Hair follicular keratinocyte (primary cell): ENCODE results near the gene LY6G6C. TPM values are rescaled to one million over a fixed set of nuclear protein-coding genes. Genes with fewer than 3 reads are reported as not detected.

Source experiments
- total RNA-seq: library from RNA; depleted of rRNA; stranded (reverse); fragments of >200 nt; gene quantifications from 2 replicates; pipeline ENCODE4 v1.2.3, GENCODE V29; 2015

LY6G6C gene, protein sequence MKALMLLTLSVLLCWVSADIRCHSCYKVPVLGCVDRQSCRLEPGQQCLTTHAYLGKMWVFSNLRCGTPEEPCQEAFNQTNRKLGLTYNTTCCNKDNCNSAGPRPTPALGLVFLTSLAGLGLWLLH
- 0.15 TPM in 1 of 2 replicates, not detected in the other for total RNA-seq

DNA sequence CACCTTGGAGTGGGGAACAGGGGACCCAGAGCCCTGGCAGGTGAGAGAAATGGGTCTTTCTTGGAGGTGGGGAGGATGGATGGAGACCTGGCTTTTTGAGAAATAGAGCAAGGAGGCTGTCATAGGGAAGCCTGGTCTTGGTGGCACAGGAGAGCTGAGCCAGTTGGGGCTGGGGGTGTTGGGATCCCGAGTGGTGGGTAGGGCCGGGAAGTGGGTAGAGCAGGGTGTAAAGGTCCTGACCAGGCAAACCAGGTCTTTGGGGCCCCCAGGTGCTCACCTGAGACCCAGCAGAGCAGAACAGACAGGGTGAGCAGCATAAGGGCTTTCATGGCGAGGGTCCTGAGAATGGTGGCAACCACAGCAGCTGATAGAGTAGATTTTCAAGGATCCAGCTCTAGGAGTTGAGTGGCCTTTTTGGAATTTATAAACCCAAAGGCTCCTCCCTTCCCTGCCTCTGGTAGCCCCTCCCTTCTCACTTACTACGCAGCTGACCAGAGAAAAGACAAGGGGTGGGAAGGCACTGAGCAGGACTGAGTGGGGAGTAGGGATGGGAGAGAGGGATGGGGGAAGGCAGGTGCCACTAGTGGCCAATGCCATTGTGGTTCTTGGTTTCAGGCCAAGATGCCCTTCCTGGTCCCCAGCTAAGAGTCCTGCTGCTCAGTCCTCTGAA, at the start of gene LY6G6C:
LY6G6C (minus strand) TSS at position 396 of the 670 bp plus-strand sequence; CDS start at position 329, 67 bp downstream.

DNA sequence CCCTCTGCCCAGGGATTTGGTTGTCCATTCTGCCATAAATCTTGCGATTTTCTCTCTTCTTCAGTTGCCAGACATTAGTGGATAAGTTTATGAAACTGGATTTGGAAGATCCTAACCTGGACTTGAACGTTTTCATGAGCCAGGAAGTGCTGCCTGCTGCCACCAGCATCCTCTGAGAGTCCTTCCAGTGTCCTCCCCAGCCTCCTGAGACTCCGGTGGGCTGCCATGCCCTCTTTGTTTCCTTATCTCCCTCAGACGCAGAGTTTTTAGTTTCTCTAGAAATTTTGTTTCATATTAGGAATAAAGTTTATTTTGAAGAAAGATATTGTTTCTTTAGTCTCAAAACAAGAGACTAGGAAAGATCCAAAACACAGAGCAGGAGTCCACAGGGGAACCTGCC, 40.8 kb upstream of the LY6G6C start, which contains the start of gene SAPCD1:
SAPCD1 (plus strand) TSS at position 301 of the 400 bp plus-strand sequence. CDS start 399 bp downstream, outside the sequence.

DNA sequence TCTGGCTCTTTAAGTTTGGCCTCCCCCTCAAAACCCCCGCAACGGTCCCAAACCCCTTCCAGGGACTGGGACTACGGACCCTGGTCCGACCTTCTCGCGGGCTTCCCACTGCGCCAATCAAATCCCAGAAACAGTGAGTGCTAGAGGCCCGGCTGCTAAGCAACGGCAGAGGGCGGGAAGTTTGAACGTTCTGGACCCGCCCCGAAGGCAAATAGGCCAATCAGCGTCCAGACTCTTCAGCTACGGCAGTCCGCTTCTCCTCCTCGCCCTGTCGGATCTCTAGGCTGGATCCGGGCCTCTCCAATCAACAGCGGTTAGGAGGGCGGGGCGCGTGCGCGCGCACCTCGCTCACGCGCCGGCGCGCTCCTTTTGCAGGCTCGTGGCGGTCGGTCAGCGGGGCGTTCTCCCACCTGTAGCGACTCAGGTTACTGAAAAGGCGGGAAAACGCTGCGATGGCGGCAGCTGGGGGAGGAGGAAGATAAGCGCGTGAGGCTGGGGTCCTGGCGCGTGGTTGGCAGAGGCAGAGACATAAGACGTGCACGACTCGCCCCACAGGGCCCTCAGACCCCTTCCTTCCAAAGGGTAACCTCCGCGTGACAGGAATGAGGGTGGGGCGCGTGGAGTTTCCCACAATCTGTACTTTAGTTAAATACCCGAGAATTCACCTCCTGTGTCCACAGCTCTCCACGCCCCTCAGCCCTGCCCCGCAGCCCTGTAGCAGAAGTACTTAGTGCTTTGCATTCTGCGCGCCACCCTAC, 18.3 kb upstream of the LY6G6C start, which contains the start of gene MSH5:
MSH5 (plus strand) TSS at position 367 of the 758 bp plus-strand sequence. CDS start 462 bp downstream, outside the sequence.

DNA sequence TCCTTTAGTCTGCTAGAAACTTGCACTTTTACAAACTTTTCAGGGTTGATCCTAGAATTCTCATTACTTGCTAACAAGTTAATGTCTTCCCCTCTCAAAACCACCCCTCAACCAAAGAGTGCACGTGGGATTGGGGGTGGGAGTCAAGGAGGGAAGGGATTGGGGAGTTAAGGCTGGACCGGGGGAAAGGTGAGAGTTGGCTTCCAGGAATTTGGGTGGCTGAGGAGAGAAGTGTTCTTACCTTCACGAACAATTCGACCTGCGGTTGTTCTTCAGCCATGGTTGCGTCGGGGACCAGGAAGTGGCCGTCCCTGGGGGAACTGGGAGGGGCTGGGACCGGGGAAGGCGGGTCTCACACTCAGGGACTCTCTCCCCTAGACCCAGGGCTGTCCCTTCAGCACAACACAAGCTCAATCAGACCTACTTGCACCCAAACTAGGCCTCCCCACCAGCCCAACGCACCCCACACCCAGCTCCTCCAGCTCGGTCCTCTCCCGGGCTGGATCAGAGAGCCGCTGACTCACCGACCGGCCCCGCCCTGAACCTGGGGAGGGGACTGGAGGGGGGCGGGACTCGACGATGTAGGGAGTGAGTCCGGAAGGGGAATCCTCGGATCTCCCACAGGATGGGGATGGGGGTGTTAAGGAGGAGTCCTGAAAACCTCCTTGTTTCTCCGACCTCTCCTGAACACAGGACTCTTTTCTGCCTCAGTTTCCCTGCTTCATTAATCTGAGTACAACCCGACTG, 14.6 kb upstream of the LY6G6C start, which contains the start of gene CLIC1:
CLIC1 (minus strand) TSS at position 510 of the 747 bp plus-strand sequence; CDS start at position 280, 230 bp downstream.

DNA sequence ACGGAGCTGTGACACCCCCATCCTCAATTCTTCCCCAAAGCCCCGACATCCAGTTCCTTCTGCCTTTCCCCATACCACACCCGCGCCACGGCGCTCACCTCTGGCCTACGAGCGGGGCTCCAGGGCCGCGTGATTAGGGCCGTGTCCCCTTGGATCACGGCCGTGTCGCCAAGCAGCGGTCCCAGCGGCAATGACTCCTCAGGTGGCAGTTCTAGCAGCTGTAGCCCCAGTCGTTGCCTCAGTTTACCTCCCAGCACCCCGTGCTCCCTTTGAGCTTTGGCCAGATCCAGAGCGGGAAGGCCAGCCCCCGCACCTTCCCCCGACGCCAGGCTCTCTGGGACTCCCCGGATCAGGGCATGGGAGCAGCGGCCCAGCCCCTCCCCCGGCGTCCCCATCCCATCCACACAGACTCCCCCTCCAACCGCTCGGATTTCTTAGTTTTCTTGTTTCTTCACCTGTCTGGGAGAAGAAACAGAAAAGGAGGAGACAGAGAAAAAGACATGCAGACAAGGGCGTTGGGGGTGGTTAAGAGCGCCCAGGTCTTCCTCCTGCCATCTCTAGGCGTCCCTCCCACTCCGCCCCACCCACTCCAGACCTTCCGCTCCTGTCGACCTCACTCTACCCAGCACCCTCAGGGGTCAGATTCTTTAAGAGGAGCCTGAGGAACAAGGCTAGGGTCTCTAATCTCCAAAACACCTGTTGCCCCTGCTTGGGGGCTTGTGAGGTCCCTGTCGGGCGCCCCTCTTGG, 7.4 kb upstream of the LY6G6C start, which contains the start of gene DDAH2:
DDAH2 (minus strand) TSS at position 533 of the 748 bp plus-strand sequence; CDS start at position 395, 138 bp downstream.

DNA sequence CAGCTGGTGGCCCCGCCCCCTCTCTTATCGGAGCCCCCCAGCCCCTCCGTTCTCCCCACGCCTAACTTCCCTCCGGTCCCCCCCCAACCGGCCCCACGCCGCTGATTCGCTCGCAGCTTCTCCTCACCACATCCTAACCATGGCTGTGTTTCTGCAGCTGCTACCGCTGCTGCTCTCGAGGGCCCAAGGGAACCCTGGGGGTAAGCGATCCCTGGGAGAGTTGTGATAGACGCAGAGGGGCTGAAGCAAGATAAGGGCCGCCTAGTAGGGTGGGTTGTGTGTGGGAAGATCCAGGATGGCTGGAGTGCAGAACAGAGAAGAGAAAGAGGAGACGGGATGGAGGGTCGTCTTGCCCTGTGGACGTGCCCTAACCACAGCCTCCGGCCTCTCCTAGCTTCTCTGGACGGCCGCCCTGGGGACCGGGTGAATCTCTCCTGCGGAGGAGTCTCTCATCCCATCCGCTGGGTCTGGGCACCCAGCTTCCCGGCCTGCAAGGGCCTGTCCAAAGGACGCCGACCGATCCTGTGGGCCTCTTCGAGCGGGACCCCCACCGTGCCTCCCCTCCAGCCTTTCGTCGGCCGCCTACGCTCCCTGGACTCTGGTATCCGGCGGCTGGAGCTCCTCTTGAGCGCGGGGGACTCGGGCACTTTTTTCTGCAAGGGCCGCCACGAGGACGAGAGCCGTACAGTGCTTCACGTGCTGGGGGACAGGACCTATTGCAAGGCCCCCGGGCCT, 1.9 kb upstream of the LY6G6C start, which contains the start of gene MPIG6B:
MPIG6B (plus strand) TSS at position 129 of the 735 bp plus-strand sequence; CDS start at position 140, 11 bp downstream.

DNA sequence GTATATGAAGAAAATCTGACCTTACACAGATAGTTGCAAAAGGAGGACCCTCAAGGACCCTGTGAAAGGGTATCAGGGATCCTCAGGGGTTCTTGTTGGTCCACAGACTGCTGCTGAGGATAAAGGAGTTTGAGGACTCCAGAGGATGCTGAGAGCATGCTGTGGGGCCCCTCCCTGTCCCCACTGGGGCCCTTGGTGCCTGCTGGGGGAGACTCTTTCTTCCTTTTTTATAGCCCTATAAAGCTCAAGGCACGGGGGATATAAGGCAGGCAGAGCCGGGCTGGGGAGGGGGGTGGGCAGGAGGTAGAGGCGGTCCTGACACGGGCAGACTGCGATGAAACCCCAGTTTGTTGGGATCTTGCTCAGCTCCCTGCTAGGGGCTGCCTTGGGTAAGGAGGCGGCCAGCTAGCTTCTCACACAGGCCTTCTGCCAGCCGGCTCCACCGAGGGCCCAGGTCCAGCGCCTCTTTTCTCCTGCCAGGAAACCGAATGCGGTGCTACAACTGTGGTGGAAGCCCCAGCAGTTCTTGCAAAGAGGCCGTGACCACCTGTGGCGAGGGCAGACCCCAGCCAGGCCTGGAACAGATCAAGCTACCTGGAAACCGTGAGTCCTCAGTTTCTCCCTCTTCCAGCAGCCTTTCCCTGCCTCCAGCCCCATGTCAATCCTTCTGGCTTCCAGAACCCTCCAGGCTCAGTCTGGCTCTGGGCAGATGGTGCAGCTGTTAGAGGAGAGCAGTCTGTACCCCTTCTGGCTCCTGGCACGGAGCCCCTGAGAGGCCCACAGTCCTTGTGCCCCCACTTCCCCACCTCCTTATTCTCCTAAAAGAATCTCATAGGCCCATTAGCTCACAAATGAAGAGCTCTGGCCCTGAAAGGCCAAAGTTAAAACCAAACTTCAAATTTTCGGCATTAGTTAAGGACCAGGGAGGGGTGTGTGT, 6.3 kb downstream of the LY6G6C start, which contains the start of gene LY6G6D:
LY6G6D (plus strand) TSS at position 327 of the 937 bp plus-strand sequence; CDS start at position 335, 8 bp downstream.

DNA sequence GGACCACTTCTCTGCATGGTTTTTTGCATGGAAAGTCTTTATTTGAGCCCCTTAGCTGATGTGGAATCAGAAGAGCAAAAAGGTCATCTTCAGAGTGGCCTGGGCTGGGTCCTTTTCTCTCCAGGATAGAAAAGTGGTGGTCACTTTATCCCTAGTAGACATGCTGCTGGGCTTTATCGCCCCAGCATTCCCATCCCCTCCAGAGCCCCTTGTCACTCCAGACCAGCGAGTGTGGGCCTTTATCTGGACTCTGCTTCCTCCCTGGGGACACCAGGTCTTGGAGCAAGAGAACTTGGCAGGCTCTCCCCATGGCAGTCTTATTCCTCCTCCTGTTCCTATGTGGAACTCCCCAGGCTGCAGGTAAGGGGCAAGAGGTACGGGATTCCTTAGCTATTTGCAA, 14.9 kb downstream of the LY6G6C start, which contains the start of gene LY6G6F:
LY6G6F (plus strand) TSS at position 268 of the 400 bp plus-strand sequence; CDS start at position 309, 41 bp downstream.

DNA sequence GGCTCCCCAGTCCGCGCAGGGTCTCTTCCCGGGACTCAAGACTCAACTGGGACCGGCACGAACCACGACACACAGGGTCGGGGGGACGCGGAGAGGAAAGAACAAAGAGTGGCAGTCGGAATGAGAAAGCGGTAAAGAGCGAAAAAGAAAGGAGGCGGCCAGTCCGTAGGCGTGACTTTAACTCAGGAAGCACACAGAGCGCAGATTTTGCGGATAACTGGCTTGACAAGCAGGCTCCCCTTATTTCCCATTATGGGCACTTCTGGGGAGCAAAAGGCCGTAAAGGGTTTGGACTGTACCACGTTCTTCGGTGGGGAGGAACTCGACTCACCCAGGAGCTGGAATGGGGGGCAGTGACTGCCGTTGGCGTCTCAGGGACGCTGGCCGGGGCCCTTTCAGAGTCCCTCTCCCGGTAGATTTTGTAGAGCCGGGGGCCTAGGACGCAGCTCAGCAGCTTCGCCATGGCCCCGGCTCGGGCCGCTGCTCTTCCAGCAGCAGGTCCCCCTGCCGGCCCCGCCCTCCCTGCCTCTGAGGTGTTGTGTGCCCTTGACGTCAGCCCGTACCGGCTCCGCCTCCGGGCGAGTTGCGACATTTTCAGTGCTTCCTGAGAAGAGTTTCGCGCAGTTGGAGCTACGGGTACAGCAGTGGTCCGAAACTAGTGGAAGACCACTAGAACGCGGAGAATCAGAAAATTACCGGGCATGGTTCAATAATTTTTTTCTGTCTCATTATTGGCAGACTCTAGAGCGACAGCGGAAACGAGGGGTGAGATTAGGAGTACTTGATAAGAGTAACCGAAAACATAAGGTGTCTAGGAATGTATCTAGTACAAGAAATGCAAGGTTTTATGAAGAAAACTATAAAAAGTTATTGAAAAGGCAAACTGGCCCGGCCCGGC, 18.5 kb downstream of the LY6G6C start, which contains the start of gene ABHD16A:
ABHD16A (minus strand) TSS at position 506 of the 898 bp plus-strand sequence; CDS start at position 463, 43 bp downstream.

DNA sequence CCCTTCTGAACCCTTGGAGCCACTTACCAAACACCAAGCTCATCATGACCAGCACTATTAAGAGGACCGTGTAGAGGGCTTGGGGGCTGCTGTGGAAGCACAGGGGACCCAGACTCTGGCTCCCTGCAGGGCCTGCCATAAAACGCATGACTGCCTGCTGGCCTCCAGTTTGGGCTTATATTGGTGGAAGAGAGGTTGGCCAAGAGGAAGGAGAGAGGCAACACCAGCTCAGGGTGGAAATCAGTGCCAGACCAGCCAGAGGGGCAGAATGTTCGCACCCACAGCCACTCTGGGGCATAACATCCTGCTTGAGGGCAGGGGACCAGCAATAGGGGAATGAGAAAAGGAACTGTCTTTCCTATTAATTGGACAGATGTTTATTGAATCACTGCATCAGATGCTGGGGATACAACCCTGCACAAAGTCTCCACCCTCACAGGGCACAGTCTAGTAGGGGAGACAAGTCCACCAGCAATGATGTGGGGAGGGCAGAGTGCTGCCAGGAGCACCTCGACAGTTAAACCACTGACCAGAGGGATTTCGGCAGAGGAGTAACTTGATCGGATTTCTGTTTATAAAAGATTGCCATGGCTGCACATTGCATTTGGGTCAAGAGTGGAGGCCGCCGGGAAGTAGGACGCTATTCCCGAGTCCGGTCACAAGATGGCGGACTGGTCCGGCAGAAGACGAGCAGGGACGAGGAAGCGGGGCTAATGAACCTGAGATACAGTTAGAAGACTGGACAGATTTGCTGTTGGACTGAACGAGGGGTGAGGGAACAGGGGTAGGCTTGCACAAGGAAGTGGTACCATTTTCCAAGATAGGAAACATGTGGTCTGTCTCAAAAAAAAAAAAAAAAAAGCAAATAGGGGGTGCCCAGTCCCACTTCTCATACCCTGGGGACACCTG, 41.1 kb downstream of the LY6G6C start, which contains the start of gene LY6G5C:
LY6G5C (minus strand) TSS at position 842 of the 909 bp plus-strand sequence; CDS start at position 148, 694 bp downstream.

DNA sequence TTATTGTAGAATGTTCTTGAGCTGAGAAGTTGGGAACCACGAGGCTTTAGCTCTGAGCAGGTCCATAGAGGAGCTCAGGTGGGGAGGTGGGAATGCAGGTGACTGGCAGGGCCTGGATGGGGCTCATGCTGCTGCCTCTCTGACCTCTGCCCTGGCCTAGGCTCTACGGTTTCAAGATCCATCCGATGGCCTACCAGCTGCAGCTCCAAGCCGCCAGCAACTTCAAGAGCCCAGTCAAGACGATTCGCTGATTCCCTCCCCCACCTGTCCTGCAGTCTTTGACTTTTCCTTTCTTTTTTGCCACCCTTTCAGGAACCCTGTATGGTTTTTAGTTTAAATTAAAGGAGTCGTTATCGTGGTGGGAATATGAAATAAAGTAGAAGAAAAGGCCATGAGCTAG, 51.9 kb downstream of the LY6G6C start, which contains the start of gene LY6G5B:
LY6G5B (plus strand) TSS at position 301 of the 400 bp plus-strand sequence. CDS start 975 bp downstream, outside the sequence.

Other genes starting within 250 kb of the LY6G6C start
- gene MICB, start 223.6 kb downstream of the LY6G6C start, total RNA-seq = 8.7 and 16.8 TPM in 2 replicates
- gene MCCD1, start 192.8 kb downstream of the LY6G6C start, total RNA-seq = not detected in 2 replicates
- gene DDX39B, start 179.7 kb downstream of the LY6G6C start, total RNA-seq = 438 and 525 TPM in 2 replicates
- gene ATP6V1G2, start 175.1 kb downstream of the LY6G6C start, total RNA-seq = 0.11 and 0.16 TPM in 2 replicates
- 12.2 and 29.0 TPM in 2 replicates for gene NFKBIL1, start 174.1 kb downstream of the LY6G6C start, total RNA-seq
- gene LTA, start 149.5 kb downstream of the LY6G6C start, total RNA-seq = not detected in 2 replicates
- gene TNF, start 146.2 kb downstream of the LY6G6C start, total RNA-seq = 3.3 and 4.5 TPM in 2 replicates
- gene LTB, start 139.3 kb downstream of the LY6G6C start, total RNA-seq = 0.49 and 1.5 TPM in 2 replicates
- gene LST1, start 135.5 kb downstream of the LY6G6C start, total RNA-seq = not detected in 2 replicates
- not detected in 2 replicates for gene NCR3, start 128.7 kb downstream of the LY6G6C start, total RNA-seq
- gene AIF1, start 106.5 kb downstream of the LY6G6C start, total RNA-seq = not detected in 2 replicates
- 88.0 and 92.7 TPM in 2 replicates for gene PRRC2A, start 101.0 kb downstream of the LY6G6C start, total RNA-seq
- 195 and 196 TPM in 2 replicates for gene BAG6, start 69.1 kb downstream of the LY6G6C start, total RNA-seq
- gene APOM, start 65.9 kb downstream of the LY6G6C start, total RNA-seq = 1.2 and 2.3 TPM in 2 replicates
- gene C6orf47, start 61.0 kb downstream of the LY6G6C start, total RNA-seq = 16.0 and 20.2 TPM in 2 replicates
- gene GPANK1, start 56.7 kb downstream of the LY6G6C start, total RNA-seq = 13.1 and 16.0 TPM in 2 replicates
- gene CSNK2B, start 55.7 kb downstream of the LY6G6C start, total RNA-seq = 251 and 316 TPM in 2 replicates
- 1.9 and 2.3 TPM in 2 replicates for gene LY6G5B, start 51.8 kb downstream of the LY6G6C start, total RNA-seq
- gene LY6G5C, start 40.7 kb downstream of the LY6G6C start, total RNA-seq = 0.70 and 0.76 TPM in 2 replicates
- 24.0 and 27.8 TPM in 2 replicates for gene ABHD16A, start 18.4 kb downstream of the LY6G6C start, total RNA-seq
- not detected in 2 replicates for gene LY6G6F, start 14.9 kb downstream of the LY6G6C start, total RNA-seq
- gene LY6G6D, start 6.4 kb downstream of the LY6G6C start, total RNA-seq = not detected in 2 replicates
- gene MPIG6B, start 1.6 kb upstream of the LY6G6C start, total RNA-seq = not detected in 2 replicates
- 9.5 and 16.1 TPM in 2 replicates for gene DDAH2, start 7.6 kb upstream of the LY6G6C start, total RNA-seq
- gene CLIC1, start 14.8 kb upstream of the LY6G6C start, total RNA-seq = 805 and 887 TPM in 2 replicates
- 6.2 and 7.4 TPM in 2 replicates for gene MSH5, start 18.3 kb upstream of the LY6G6C start, total RNA-seq
- 0.70 and 1.5 TPM in 2 replicates for gene SAPCD1, start 40.9 kb upstream of the LY6G6C start, total RNA-seq
- gene VWA7, start 55.6 kb upstream of the LY6G6C start, total RNA-seq = 0.19 and 0.86 TPM in 2 replicates
- 84.7 and 118 TPM in 2 replicates for gene VARS1, start 74.0 kb upstream of the LY6G6C start, total RNA-seq
- gene LSM2, start 85.2 kb upstream of the LY6G6C start, total RNA-seq = 95.7 and 134 TPM in 2 replicates
- 0.53 and 0.62 TPM in 2 replicates for gene HSPA1L, start 93.5 kb upstream of the LY6G6C start, total RNA-seq
- 37.6 and 59.1 TPM in 2 replicates for gene HSPA1A, start 93.8 kb upstream of the LY6G6C start, total RNA-seq
- gene HSPA1B, start 106.0 kb upstream of the LY6G6C start, total RNA-seq = 76.1 and 133 TPM in 2 replicates
- 33.3 and 33.7 TPM in 2 replicates for gene NEU1, start 141.1 kb upstream of the LY6G6C start, total RNA-seq
- gene SLC44A4, start 157.3 kb upstream of the LY6G6C start, total RNA-seq = 0.04 TPM in 1 of 2 replicates, not detected in the other
- 22.2 and 24.5 TPM in 2 replicates for gene EHMT2, start 176.0 kb upstream of the LY6G6C start, total RNA-seq
- 0.30 and 0.39 TPM in 2 replicates for gene ZBTB12, start 180.3 kb upstream of the LY6G6C start, total RNA-seq
- not detected in 2 replicates for gene C2, start 206.0 kb upstream of the LY6G6C start, total RNA-seq
- 1.2 and 3.4 TPM in 2 replicates for gene CFB, start 224.3 kb upstream of the LY6G6C start, total RNA-seq
- gene NELFE, start 237.2 kb upstream of the LY6G6C start, total RNA-seq = 129 and 171 TPM in 2 replicates
- gene SKIC2, start 237.4 kb upstream of the LY6G6C start, total RNA-seq = 34.5 and 47.2 TPM in 2 replicates